ENCODE results near the gene GRM8. TPM values are rescaled to one million over a fixed set of nuclear protein-coding genes. Genes with fewer than 3 reads are reported as not detected.

The GRM8 gene
- total RNA-seq, 1 experiment from 2014 or later: 0.80 TPM

DNA sequence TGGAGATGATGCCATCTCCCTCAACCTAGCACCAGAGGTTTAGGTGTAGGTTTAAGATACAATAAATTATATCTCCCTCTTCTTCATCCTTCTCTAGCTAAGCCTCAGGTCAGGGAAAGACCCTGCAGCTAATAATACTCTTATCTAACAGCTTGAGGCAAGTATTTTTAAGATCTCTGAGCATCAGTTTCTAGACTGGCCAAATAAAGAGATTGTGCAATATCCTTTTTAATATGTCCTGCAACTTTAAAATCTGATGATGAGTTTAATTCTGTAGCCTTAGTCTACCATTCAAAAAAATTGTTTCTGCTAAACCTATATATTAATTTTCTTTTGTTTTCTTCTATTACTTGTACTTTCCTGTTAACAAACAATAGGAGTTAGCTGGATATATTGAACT is 850.8 kb downstream of the GRM8 start:
- Histone ChIP-seq H3K4me1 (ENCODE audit: insufficient read depth, low read length, poor library complexity, severe bottlenecking) (no peaks in the 10 kb centered on the region), H3K27me3 (replicated peaks; ENCODE audit: insufficient read depth, low read depth, low read length, poor library complexity) (no peaks in the 10 kb centered on the region), H3K36me3 (ENCODE audit: insufficient read depth, low read length, poor library complexity, severe bottlenecking) (no peaks in the 10 kb centered on the region), H3K9me3 (ENCODE audit: low read depth, low read length, poor library complexity, severe bottlenecking) (no peaks in the 10 kb centered on the region), H3K27ac (ENCODE audit: low read depth, low read length, poor library complexity, severe bottlenecking) (no peak overlapping the region), H3K4me3 (ENCODE audit: low read depth, low read length, poor library complexity, severe bottlenecking) (no peak overlapping the region)
- intact Hi-C loops (cut with micrococcal nuclease; ENCODE audit: unreplicated experiment): no loop called here
- DNase-seq (ENCODE audit: low spot score): no peak
- TF ChIP-seq, protein P1, sequence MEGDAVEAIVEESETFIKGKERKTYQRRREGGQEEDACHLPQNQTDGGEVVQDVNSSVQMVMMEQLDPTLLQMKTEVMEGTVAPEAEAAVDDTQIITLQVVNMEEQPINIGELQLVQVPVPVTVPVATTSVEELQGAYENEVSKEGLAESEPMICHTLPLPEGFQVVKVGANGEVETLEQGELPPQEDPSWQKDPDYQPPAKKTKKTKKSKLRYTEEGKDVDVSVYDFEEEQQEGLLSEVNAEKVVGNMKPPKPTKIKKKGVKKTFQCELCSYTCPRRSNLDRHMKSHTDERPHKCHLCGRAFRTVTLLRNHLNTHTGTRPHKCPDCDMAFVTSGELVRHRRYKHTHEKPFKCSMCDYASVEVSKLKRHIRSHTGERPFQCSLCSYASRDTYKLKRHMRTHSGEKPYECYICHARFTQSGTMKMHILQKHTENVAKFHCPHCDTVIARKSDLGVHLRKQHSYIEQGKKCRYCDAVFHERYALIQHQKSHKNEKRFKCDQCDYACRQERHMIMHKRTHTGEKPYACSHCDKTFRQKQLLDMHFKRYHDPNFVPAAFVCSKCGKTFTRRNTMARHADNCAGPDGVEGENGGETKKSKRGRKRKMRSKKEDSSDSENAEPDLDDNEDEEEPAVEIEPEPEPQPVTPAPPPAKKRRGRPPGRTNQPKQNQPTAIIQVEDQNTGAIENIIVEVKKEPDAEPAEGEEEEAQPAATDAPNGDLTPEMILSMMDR (conservative IDR thresholded peaks at IDR 0.05; ENCODE audit: low read depth, low read length): no peak
- no peak for TF ChIP-seq EZH2 (IDR thresholded peaks at IDR 0.05; ENCODE audit: borderline replicate concordance, low read depth, low read length, poor library complexity, severe bottlenecking)
- ChIA-PET CTCF (no interaction called here), POLR2A (ENCODE audit: low non-redundant PET) (interaction anchor here (0.7 kb wide), 1 partner anchor 792 kb away, joined by 3 read pairs; no protein-coding TSS in a partner anchor)
- BruUV-seq (replicated peaks): no TSS peak

DNA sequence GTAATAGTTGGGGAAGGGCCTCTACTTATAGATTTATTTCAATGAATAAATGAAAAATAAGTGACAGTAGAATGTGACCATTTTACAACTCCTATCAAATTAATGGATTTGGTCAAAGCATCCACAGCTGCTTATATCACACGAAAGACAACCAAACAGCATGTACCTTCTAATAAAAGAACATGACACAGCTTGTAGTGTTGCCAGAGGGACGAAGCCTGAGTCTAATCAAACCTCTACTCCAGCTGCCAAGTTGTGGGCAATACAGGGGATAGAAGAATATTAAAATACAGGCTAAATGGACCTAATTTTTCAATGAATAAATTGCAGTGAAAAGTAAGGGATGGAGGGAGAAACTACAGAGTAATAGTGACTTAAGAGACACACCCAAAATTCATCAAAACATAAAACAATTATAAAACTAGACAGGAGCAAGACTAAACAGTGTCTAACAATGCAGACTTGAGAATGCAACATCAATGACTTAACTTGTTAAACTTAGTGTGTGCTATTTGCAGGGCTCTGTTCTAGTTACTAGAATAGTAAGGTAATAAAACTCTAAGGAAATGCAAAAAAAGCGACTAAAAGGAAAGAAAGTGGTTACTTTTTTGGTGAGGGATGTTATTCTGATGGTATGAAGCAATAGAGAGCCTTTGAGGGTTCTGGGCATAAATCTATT is 853.8 kb downstream of the GRM8 start:
- H3K36me3 ChIP-seq (ENCODE audit: insufficient read depth, low read length, poor library complexity, severe bottlenecking): no peaks in the 10 kb centered on the region
- intact Hi-C loops (cut with micrococcal nuclease; ENCODE audit: unreplicated experiment): no loop called here
- H3K27ac ChIP-seq (ENCODE audit: low read depth, low read length, poor library complexity, severe bottlenecking): no peak overlapping the region
- CTCF ChIA-PET: no interaction called here
- no peak for DNase-seq (ENCODE audit: low spot score)
- POLR2A ChIA-PET (ENCODE audit: low non-redundant PET): no interaction called here
- H3K4me1 ChIP-seq (ENCODE audit: insufficient read depth, low read length, poor library complexity, severe bottlenecking): no peaks in the 10 kb centered on the region
- no peaks in the 10 kb centered on the region for H3K9me3 ChIP-seq (ENCODE audit: low read depth, low read length, poor library complexity, severe bottlenecking)
- TF ChIP-seq EZH2 (IDR thresholded peaks at IDR 0.05; ENCODE audit: borderline replicate concordance, low read depth, low read length, poor library complexity, severe bottlenecking): no peak
- TF ChIP-seq, protein P1 (conservative IDR thresholded peaks at IDR 0.05; ENCODE audit: low read depth, low read length): no peak
- no TSS peak for BruUV-seq (replicated peaks)
- no peaks in the 10 kb centered on the region for H3K27me3 ChIP-seq (replicated peaks; ENCODE audit: insufficient read depth, low read depth, low read length, poor library complexity)
- H3K4me3 ChIP-seq (ENCODE audit: low read depth, low read length, poor library complexity, severe bottlenecking): no peak overlapping the region

- intact Hi-C loops (cut with micrococcal nuclease; ENCODE audit: unreplicated experiment): no loop called here
- POLR2A ChIA-PET (ENCODE audit: low non-redundant PET): no interaction called here
Measured at GRCh38 chr7:126398285-126398684, 854.5 kb downstream of the GRM8 start.

More at GRCh38 chr7:126398285-126398684, 854.5 kb downstream of the GRM8 start:
- H3K27ac ChIP-seq (ENCODE audit: low read depth, low read length, poor library complexity, severe bottlenecking): no peak overlapping the region
- no peaks in the 10 kb centered on the region for H3K9me3 ChIP-seq (ENCODE audit: low read depth, low read length, poor library complexity, severe bottlenecking)
- no peak for DNase-seq (ENCODE audit: low spot score)
- no peaks in the 10 kb centered on the region for H3K4me1 ChIP-seq (ENCODE audit: insufficient read depth, low read length, poor library complexity, severe bottlenecking)
- CTCF ChIA-PET: no interaction called here
- no peak for TF ChIP-seq EZH2 (IDR thresholded peaks at IDR 0.05; ENCODE audit: borderline replicate concordance, low read depth, low read length, poor library complexity, severe bottlenecking)
- TF ChIP-seq, protein P1 (conservative IDR thresholded peaks at IDR 0.05; ENCODE audit: low read depth, low read length): no peak
- H3K4me3 ChIP-seq (ENCODE audit: low read depth, low read length, poor library complexity, severe bottlenecking): no peak overlapping the region
- BruUV-seq (replicated peaks): no TSS peak
- no peaks in the 10 kb centered on the region for H3K36me3 ChIP-seq (ENCODE audit: insufficient read depth, low read length, poor library complexity, severe bottlenecking)
- H3K27me3 ChIP-seq (replicated peaks; ENCODE audit: insufficient read depth, low read depth, low read length, poor library complexity): no peaks in the 10 kb centered on the region
